Thoracic aorta (tissue), 2 donors: Measurements from ENCODE around the gene SULF2. TPM values are rescaled to one million over a fixed set of nuclear protein-coding genes. Genes with fewer than 3 reads are reported as not detected.
A peak's percentile ranks its signal among the peaks of the same experiment; 100 is the strongest.

Source experiments
- ATAC-seq: fragments of 150-250 bp; one replicate; pipeline ENCODE4 v1.8.0; 2017; ENCODE audit warnings: low read depth; ENCODE audit not compliant: insufficient number of reproducible peaks, low FRiP score
- DNase-seq: peaks from one replicate; pipeline ENCODE4 v3.0.0-alpha.2; 2020; ENCODE audit warnings: low spot score
- H3K27ac ChIP-seq, 2 donors: fragments of 200-600 bp; sonication (generic); 1 replicate in 1 of 2; 2 replicates in 1 of 2; pipeline ENCODE4 v1.5.1; 2016; ENCODE audit warnings: mild to moderate bottlenecking in 2 of 2, moderate library complexity in 2 of 2
- H3K27me3 ChIP-seq: fragments of 200-600 bp; sonication (generic); replicated peaks from 2 replicates; pipeline ENCODE4 v1.6.0; 2016; ENCODE audit warnings: mild to moderate bottlenecking; ENCODE audit not compliant: insufficient read depth
- H3K36me3 ChIP-seq: fragments of 200-600 bp; sonication (generic); one replicate; pipeline ENCODE4 v1.5.1; 2016
- H3K4me1 ChIP-seq, 2 donors: fragments of 200-600 bp; sonication (generic); 1 replicate in 1 of 2; 2 replicates in 1 of 2; pipeline versions ENCODE4 v1.5.1 to v1.6.0; 2016; ENCODE audit warnings: low read depth in 2 of 2, mild to moderate bottlenecking in 1 of 2; ENCODE audit not compliant: control insufficient read depth in 1 of 2
- H3K4me3 ChIP-seq: fragments of 200-600 bp; sonication (generic); 2 replicates; pipeline ENCODE4 v1.5.1; 2016; ENCODE audit warnings: mild to moderate bottlenecking
- H3K9me3 ChIP-seq: fragments of 200-600 bp; sonication (generic); 2 replicates; pipeline ENCODE4 v1.5.1; 2016
- CTCF ChIP-seq: fragments of 200-600 bp; sonication (generic); IDR thresholded peaks from one replicate; pipeline ENCODE4 v1.5.1; 2019; ENCODE audit warnings: antibody characterized with exemption
- total RNA-seq, 2 donors: library from RNA; depleted of rRNA; stranded (reverse); fragments of >200 nt; gene quantifications; one replicate each; pipeline versions ENCODE4 v1.1.0 to v1.2.3, GENCODE V29; 2016

SULF2 gene
- total RNA-seq, 2 donors from 2014 or later = 39.0 to 53.9 TPM

GRCh38 chr20:47612670-47613069, 172.6 kb downstream of the SULF2 start:
- ATAC-seq (no peak), DNase-seq (no peak)
- peaks cover 17 to 32% of the 10 kb centered on the region in 2 donors for H3K4me1 ChIP-seq
- no peak overlapping the region for H3K4me3 ChIP-seq
- no peaks in the 10 kb centered on the region for H3K9me3 ChIP-seq
- no peaks in the 10 kb centered on the region for H3K27me3 ChIP-seq
- no peaks in the 10 kb centered on the region for H3K36me3 ChIP-seq
- no peak for TF ChIP-seq CTCF
- no peak overlapping the region for H3K27ac ChIP-seq

GRCh38 chr20:47611785-47612184, 173.5 kb downstream of the SULF2 start:
- H3K4me3 ChIP-seq = no peak overlapping the region
- H3K27ac ChIP-seq = no peak overlapping the region
- DNase-seq (no peak), ATAC-seq (no peak)
- peaks cover 17 to 32% of the 10 kb centered on the region in 2 donors for H3K4me1 ChIP-seq
- no peak for TF ChIP-seq CTCF
- no peaks in the 10 kb centered on the region for H3K36me3 ChIP-seq
- no peaks in the 10 kb centered on the region for H3K9me3 ChIP-seq
- no peaks in the 10 kb centered on the region for H3K27me3 ChIP-seq

- Histone ChIP-seq H3K27me3 (no peaks in the 10 kb centered on the region), H3K27ac (peak overlapping the region in 1 of 2 donors; percentile 46), H3K4me1 (peaks cover 17 to 32% of the 10 kb centered on the region in 2 donors), H3K4me3 (no peak overlapping the region), H3K9me3 (no peaks in the 10 kb centered on the region), H3K36me3 (no peaks in the 10 kb centered on the region)
- ATAC-seq (no peak), DNase-seq (no peak)
- TF ChIP-seq CTCF = no peak
These were observed 174.4 kb downstream of the SULF2 start for GRCh38 chr20:47610945-47611250.

- H3K36me3 ChIP-seq = no peaks in the 10 kb centered on the region
- TF ChIP-seq CTCF = no peak
- H3K9me3 ChIP-seq = no peaks in the 10 kb centered on the region
- DNase-seq (peak; percentile 40), ATAC-seq (peak; percentile 94)
- no peaks in the 10 kb centered on the region for H3K27me3 ChIP-seq
- H3K4me3 ChIP-seq = no peak overlapping the region
- peaks cover 15 to 30% of the 10 kb centered on the region in 2 donors for H3K4me1 ChIP-seq
- H3K27ac ChIP-seq = peak overlapping the region in 1 of 2 donors; percentile 46
These were observed 174.9 kb downstream of the SULF2 start for GRCh38 chr20:47610247-47610944.

GRCh38 chr20:47609001-47609400, 176.3 kb downstream of the SULF2 start:
- Histone ChIP-seq H3K36me3 (no peaks in the 10 kb centered on the region), H3K4me3 (no peak overlapping the region), H3K27ac (no peak overlapping the region), H3K27me3 (no peaks in the 10 kb centered on the region), H3K4me1 (peaks cover 12 to 16% of the 10 kb centered on the region in 2 donors), H3K9me3 (no peaks in the 10 kb centered on the region)
- TF ChIP-seq CTCF = no peak
- ATAC-seq (no peak), DNase-seq (no peak)
